ENCODE data around the gene COL27A1.

Gene COL27A1

DNA sequence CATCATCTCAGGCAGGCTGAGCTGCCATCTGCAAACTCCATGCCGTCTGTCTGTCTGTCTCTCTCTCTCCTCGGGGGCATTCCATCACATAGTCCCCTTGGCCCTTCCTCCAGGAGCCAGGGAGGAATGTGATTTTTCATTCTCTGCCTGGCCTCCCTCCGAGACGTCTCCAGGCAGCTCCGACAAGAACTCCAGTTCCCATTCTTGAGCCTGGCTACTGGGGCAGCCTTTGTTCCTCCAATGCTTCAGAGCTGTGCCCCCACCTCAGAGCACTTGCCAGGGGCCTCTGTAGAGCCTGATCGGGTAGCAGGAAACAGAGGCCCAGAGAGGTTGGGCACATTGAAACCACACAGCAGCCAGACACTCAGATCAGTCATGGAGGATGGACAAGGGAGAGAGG, 74.0 kb downstream of the COL27A1 start:
- no peak for DNase-seq

DNA sequence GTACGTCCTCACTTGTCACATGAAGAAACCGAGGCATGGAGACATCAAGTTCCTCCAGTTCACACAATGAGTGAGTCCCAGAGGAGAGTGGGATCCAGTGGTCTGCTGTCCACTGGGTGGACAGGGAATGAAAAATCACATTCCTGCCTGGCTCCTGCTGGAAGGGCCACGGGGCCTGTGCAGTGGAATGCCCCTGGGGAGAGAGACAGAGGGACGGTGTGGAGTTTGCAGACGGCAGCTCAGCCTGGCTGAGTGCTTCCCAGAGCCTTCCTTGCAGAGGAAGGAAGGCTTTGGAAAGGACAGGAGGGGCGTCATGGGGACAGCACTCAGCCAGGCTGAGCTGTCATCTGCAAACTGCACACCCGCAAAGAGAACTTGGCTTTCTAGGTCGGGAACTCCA, 74.7 kb downstream of the COL27A1 start:
- no peak for DNase-seq

GRCh38 chr9:114231273-114231672, 75.9 kb downstream of the COL27A1 start:
- DNase-seq = no peak

DNA sequence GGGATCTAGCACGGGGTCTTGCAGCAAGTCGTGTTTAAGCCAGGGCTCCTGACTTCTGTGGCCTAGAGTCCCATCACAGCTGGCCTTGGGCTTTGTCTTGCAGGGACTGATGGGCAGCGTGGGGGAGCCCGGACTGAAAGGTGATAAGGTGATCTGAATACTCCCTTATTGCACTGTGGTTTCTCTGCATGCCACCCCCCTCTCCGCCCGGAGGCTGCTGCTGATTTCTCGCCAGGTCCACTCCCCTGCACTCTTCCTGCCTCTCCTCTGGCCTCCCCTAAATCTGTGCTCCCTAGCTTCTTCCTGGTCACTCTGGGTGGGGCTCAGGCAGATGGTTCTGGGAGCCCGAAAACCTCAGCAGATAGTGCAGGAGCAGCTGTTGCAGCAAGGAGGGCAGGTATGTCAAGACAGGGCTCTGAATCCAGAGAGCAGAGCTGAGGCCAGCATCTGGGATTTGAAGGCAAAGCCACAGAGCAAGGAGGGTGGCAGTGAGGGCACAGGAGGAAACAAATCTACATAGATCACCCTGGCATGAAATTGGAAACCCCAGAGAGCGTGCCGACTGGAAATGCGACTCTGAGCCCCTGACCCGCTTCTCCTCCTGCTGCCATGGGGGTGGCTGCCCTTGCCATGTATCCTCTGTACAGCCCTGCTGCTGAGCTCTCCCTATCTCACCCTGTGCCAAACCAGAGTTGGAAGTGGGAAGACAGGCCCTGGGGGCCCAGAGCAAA, 76.5 kb downstream of the COL27A1 start:
- DNase-seq = no peak

DNA sequence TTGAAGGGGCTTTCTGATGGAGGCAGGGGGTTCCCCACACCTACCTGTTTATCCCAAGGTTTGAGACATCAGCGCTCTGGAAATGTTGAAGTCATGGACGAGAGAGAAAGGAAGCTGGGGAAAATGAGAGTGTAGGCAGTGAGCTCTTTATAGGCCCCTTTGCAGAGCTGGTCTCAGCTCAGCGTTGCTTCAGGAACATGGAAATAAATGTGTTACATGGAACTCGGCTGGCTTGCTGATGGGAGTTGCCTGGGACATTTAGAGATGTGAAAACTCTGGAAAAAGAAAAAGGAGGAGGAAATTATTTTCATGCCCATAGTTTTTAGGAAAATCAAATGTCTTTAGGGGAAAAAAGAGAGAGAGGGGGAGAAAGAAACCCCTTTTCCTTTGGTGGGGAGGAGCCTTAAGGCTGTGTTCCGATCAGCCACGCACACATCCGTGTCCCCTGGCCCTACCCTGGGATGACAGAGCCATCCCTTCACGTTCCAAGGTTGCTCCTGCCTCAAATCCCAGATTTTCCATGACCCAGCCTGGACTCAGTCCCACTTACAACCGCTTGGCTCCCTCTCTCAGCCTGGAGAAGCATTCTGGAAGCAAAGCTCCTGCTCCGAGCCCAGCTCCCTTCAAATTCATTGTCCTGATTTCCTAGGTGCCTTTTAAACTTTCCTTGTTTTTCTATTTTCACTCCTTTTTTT, 78.3 kb downstream of the COL27A1 start:
- DNase-seq = no peak

DNA sequence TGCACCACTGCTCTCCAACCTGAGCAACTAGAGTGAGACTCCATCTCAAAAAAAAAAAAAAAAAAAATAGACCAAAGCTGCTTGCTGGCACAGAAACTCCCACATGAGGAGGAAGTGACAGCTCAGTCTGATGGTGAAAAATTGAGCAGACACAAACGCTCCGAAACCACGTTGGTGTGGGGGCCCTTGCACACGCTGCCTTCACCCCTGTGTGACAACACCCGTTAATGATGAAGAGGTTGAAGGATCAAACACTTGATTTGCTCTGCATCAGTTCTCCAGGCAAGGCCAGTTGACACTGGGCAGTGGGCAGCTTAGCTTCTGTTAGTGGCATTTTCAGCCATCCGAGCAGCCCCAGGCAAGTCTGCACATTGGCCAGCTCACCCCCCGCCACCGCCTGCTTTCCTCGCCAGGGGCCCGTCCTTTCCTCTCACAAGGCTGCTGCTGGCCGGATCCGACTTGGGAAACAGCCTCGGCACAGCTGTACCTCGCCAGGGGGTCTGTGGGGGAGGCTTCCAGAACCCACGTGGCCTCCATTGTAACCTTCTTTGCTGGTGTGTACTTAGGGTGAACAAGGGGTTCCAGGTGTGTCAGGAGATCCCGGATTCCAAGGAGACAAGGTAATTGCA, 79.8 kb downstream of the COL27A1 start:
- peak; percentile 16 for DNase-seq

- no peak for DNase-seq
Observed at GRCh38 chr9:114236391-114237138, 81.2 kb downstream of the COL27A1 start.

GRCh38 chr9:114237247-114237646, 81.9 kb downstream of the COL27A1 start:
- no peak for DNase-seq

DNA sequence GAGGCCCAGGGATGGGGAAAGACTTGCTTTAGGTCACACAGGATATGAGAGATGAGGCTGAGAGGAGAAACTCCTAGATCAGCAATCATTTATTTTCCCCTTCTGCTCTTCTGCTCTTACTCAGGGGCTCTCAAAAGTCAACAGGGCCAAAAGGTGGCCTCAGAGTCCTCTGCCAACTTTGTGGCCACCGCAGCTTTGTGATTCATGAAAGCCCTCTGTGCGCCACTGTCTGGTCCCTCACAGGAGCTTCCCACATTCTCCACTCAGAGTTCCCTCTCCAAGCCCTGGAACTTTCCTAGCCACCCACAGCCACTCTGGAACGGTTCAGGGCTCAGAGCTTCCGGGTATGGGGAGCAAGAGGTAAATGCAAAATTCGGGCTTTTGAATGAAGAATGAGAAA, 82.4 kb downstream of the COL27A1 start:
- no peak for DNase-seq

DNA sequence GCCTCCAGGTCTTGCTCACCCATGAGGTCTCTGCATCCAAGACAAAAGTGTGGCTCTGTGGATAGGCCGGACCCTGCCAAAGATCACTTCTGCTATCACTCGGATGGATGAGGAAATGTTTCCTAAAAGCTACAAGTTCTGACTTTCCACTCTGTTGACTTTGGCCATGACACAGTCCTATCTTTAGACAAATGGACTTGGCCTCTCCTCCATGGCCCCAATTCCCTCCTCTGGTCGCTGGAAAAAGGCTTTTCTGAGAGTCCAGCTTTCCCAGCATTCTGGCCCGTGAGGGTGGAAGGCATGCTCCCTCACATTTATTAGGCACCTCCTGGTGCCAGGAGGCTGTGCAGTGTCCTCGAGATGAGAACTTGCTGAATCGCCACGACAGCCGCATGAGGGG, 83.1 kb downstream of the COL27A1 start:
- no peak for DNase-seq

GRCh38 chr9:114238891-114239875, 83.8 kb downstream of the COL27A1 start:
- no peak for DNase-seq

- no peak for DNase-seq
Observed at GRCh38 chr9:114240216-114240615, 84.9 kb downstream of the COL27A1 start.

GRCh38 chr9:114240647-114241558, 85.6 kb downstream of the COL27A1 start:
- DNase-seq = no peak

DNA sequence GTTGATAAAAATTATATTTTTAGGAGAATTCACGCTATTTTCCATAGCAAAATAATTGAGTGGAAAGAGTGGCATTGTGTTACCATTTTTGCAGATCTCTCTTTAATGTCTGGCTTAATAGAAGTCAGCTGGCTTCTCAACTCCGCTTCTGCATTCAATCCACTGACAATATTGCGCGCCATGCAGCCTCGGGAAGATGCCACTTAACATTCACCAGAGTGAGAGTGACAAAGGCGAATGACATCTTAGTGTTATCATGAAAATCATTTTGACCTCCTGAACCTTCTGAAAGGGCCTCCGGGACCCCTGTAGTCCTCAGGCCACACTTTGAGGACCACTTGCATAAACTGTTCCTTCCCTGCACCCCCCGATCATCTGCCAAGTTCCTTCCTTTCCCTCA, 87.5 kb downstream of the COL27A1 start:
- DNase-seq = no peak

- no peak for DNase-seq
Observed at GRCh38 chr9:114243240-114243639, 87.9 kb downstream of the COL27A1 start.

DNA sequence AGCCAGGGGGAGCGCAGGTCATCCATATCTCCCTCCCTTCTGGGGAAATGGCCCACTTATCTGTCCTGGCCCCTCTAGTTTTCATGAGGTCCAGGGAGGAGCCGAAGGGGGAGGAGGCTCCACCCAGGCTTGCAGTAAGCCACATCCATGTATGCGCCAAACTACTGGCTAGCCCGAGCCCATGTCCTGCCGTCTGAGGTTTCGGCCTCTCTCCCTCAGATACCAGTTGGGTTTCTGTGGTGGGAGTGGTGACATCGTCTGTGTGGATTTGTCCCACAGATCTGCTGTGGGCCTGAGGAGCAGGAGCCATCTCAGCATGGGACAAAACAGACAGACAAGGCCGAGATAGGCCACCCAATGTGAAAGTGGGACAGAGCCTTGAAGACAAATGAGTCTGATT, 89.2 kb downstream of the COL27A1 start:
- no peak for DNase-seq

- no peak for DNase-seq
Observed at GRCh38 chr9:114246558-114246957, 91.2 kb downstream of the COL27A1 start.

- no peak for DNase-seq
Observed at GRCh38 chr9:114247077-114247476, 91.7 kb downstream of the COL27A1 start.

DNA sequence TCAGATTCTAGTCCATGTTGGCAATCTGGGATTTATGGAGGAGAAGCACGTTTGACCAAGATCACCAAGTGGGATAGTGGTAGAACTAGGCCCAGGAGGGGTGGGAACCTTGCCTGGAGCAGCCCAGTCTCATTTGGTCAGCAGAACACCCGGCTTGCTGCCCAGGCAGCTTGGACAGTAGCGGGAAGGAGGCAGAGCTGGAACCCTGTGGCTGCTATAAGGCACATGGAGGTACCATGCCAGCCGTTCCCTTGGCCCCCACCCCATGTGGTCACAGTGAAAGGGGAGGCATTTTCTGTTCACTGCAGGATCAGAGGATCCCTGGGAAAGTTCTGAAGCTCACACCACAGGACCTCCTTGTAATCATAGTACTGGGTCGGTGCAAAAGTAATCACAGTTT, 92.2 kb downstream of the COL27A1 start:
- no peak for DNase-seq

- no peak for DNase-seq
Observed at GRCh38 chr9:114248299-114248707, 93.0 kb downstream of the COL27A1 start.
